Uterus (tissue), 2 donors: ENCODE measurements around the gene CACNA2D2.

Experiments used
- POLR2A ChIP-seq, 2 donors: fragments of 450-650 bp; IDR thresholded peaks; one replicate each; pipeline ENCODE4 v1.6.1; 2016; ENCODE audit warnings: antibody characterized with exemption in 2 of 2, mild to moderate bottlenecking in 1 of 2, moderate library complexity in 1 of 2
- TF ChIP-seq, protein P1 (sequence below), 4 experiments: fragments of 200-600 bp in 2 of 4; fragments of 450-650 bp in 2 of 4; sonication (generic) in 2 of 4; IDR thresholded peaks; one replicate each; pipeline ENCODE4 v1.5.1; 2016 to 2019; ENCODE audit warnings: antibody characterized with exemption in 4 of 4, mild to moderate bottlenecking in 2 of 4, moderate library complexity in 1 of 4

DNA sequence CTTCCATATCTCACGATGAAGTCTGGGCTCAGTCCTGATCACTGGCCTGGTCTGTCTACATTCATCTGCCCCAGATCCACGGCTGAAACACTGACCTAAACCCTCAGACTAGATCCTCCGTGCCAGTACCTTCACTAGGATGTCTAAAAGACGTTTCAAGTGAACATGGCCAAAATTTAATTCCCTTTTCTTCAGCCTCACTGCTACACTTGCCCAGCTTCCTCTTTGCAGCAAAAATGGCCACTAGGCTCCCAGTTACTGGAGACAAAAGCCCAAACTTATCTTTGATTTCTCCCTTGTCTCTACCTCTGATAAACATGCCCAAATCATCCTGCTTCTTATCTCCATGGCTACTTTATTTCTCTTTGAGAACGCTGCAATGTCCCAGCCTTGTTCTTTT, 164.5 kb downstream of the CACNA2D2 start:
- TF ChIP-seq, protein P1, sequence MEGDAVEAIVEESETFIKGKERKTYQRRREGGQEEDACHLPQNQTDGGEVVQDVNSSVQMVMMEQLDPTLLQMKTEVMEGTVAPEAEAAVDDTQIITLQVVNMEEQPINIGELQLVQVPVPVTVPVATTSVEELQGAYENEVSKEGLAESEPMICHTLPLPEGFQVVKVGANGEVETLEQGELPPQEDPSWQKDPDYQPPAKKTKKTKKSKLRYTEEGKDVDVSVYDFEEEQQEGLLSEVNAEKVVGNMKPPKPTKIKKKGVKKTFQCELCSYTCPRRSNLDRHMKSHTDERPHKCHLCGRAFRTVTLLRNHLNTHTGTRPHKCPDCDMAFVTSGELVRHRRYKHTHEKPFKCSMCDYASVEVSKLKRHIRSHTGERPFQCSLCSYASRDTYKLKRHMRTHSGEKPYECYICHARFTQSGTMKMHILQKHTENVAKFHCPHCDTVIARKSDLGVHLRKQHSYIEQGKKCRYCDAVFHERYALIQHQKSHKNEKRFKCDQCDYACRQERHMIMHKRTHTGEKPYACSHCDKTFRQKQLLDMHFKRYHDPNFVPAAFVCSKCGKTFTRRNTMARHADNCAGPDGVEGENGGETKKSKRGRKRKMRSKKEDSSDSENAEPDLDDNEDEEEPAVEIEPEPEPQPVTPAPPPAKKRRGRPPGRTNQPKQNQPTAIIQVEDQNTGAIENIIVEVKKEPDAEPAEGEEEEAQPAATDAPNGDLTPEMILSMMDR (IDR thresholded peaks at IDR 0.05), result no peak
- no peak for TF ChIP-seq POLR2A (IDR thresholded peaks at IDR 0.05)
